Sigmoid colon (tissue), 7 donors: ENCODE measurements around the gene FXYD2. TPM values are rescaled to one million over a fixed set of nuclear protein-coding genes. Genes with fewer than 3 reads are reported as not detected.
"Not testable (repeated sequence)": the region's sequence is repeated elsewhere in the genome, so short reads cannot be mapped to it uniquely, and the experiment has no call there.

Source experiments
- DNase-seq: peaks from one replicate; pipeline ENCODE4 v3.0.0-alpha.2; 2019
- H3K27ac ChIP-seq, 4 donors: fragments of 200-600 bp; sonication (generic); one replicate each; pipeline ENCODE4 v1.5.1; 2016 to 2019; ENCODE audit warnings: mild to moderate bottlenecking in 1 of 4
- H3K27me3 ChIP-seq, 3 donors: fragments of 200-600 bp; sonication (generic); one replicate each; pipeline ENCODE4 v1.5.1; 2019; ENCODE audit warnings: mild to moderate bottlenecking in 1 of 3
- H3K36me3 ChIP-seq, 4 donors: fragments of 200-600 bp; sonication (generic); one replicate each; pipeline ENCODE4 v1.5.1; 2016 to 2019
- H3K4me1 ChIP-seq, 4 donors: fragments of 200-600 bp; sonication (generic); one replicate each; pipeline ENCODE4 v1.5.1; 2017 to 2019
- H3K4me3 ChIP-seq, 4 donors: fragments of 200-600 bp; sonication (generic); one replicate each; pipeline ENCODE4 v1.5.1; 2017 to 2019; ENCODE audit warnings: mild to moderate bottlenecking in 2 of 4, moderate library complexity in 1 of 4
- H3K9me3 ChIP-seq, 4 donors: fragments of 200-600 bp in 3 of 4; sonication (generic) in 3 of 4; one replicate each; pipeline versions ENCODE4 v1.5.1 to v1.6.1; 2013 to 2019
- CTCF ChIP-seq, 4 experiments: fragments of 450-650 bp in 3 of 4; fragments of 200-600 bp in 1 of 4; IDR thresholded peaks; one replicate each; pipeline ENCODE4 v1.5.1; 2016 to 2019; ENCODE audit warnings: antibody characterized with exemption in 4 of 4, mild to moderate bottlenecking in 3 of 4, moderate library complexity in 2 of 4
- EP300 ChIP-seq, 4 donors: sonication (generic); formaldehyde crosslinking; IDR thresholded peaks; one replicate each; pipeline ENCODE4 v1.6.1; 2017; ENCODE audit warnings: antibody characterized with exemption in 4 of 4
- POLR2A ChIP-seq, 2 donors: fragments of 450-650 bp; IDR thresholded peaks; one replicate each; pipeline ENCODE4 v1.6.1; 2016; ENCODE audit warnings: antibody characterized with exemption in 2 of 2, mild to moderate bottlenecking in 2 of 2, moderate library complexity in 2 of 2
- POLR2AphosphoS5 ChIP-seq, 4 donors: sonication (generic); formaldehyde crosslinking; IDR thresholded peaks; one replicate each; pipeline ENCODE4 v1.6.1; 2017; ENCODE audit warnings: antibody characterized with exemption in 4 of 4
- WGBS, 2 donors: extraction: QIAGEN DNeasy Blood & Tissue Kit; methylation state at CpG; one replicate each; pipeline ENCODE4 v1.1.7; 2013; 5-methylcytosine and 5-hydroxymethylcytosine counted together
- intact Hi-C: fragments of 100-400 bp; cut with DNase I; formaldehyde crosslinking; loops from one replicate; pipeline ENCODE4 v1.15.1; 2023
- polyA plus RNA-seq, 3 donors: library from polyadenylated mRNA; stranded (reverse); fragments of 200-250 nt; gene quantifications; one replicate each; pipeline ENCODE4 v1.2.3, GENCODE V29; 2013
- total RNA-seq, 4 donors: library from RNA; depleted of rRNA; stranded (reverse); fragments of >200 nt; gene quantifications; one replicate each; pipeline ENCODE4 v1.1.0, GENCODE V29; 2016
- donor health status: healthy with polysubstance abuse.
- donor health status: Bipolar disorder and iron deficiency.
- donor health status: healthy.

FXYD2 gene
- total and polyA plus RNA-seq, 7 donors = 3.2 to 6.6 (median 4.2) TPM; not detected in 1

GRCh38 chr11:117868815-117869561 is 44.4 kb upstream of the FXYD2 start:
- Histone ChIP-seq H3K27ac (peak overlapping the region in 3 of 4 donors; percentile 90 to 96 (median 94)), H3K4me3 (no peak overlapping the region), H3K36me3 (no peaks in the 10 kb centered on the region), H3K27me3 (no peaks in the 10 kb centered on the region), H3K9me3 (no peaks in the 10 kb centered on the region), H3K4me1 (peaks cover 2 to 86% (median 84%) of the 10 kb centered on the region in 4 donors)
- DNase-seq = no peak
- 84 to 86% methylated on average over 17 of the region's 17 CpGs for WGBS, 2 donors
- TF ChIP-seq CTCF (IDR thresholded peaks at IDR 0.05) = no peak
- TF ChIP-seq POLR2A (IDR thresholded peaks at IDR 0.05) = no peak
- no peak for TF ChIP-seq POLR2AphosphoS5 (IDR thresholded peaks at IDR 0.05)
- no peak for TF ChIP-seq EP300 (IDR thresholded peaks at IDR 0.05)
- intact Hi-C loops = no loop called here

- peaks cover 2 to 85% (median 81%) of the 10 kb centered on the region in 4 donors for H3K4me1 ChIP-seq
- no peaks in the 10 kb centered on the region for H3K27me3 ChIP-seq
- WGBS, 2 donors = 85 to 93% methylated on average over 11 of the region's 11 CpGs
- no peaks in the 10 kb centered on the region for H3K36me3 ChIP-seq
- intact Hi-C loops = no loop called here
- no peaks in the 10 kb centered on the region for H3K9me3 ChIP-seq
- no peak for DNase-seq
- peak overlapping the region in 3 of 4 donors; percentile 90 to 96 (median 94) for H3K27ac ChIP-seq
- no peak for TF ChIP-seq POLR2AphosphoS5 (IDR thresholded peaks at IDR 0.05)
- TF ChIP-seq POLR2A (IDR thresholded peaks at IDR 0.05) = no peak
- no peak for TF ChIP-seq CTCF (IDR thresholded peaks at IDR 0.05)
- TF ChIP-seq EP300 (IDR thresholded peaks at IDR 0.05) = no peak
- H3K4me3 ChIP-seq = no peak overlapping the region
These were observed 43.5 kb upstream of the FXYD2 start for GRCh38 chr11:117868088-117868487.

DNA sequence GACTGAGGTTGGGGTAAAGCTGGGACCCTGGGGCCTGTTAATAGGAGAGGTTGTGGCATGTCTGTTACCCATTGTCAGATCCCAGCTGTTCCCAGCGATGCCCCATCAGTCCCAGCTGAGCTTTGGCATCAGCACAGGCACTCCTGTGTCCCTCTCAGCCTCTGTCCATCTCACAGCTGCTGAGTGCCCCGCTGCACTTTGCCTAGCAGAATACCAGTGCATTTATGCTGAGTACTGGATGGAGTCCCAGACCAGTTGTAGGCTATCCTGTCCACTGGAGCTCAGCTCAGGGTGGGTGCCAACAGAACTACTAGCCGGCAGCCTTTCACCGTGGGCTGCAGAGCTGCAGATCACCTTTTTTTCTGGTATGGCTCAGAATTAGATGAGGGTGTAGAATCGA is 42.0 kb upstream of the FXYD2 start:
- Histone ChIP-seq H3K9me3 (no peaks in the 10 kb centered on the region), H3K27ac (peak overlapping the region in 3 of 4 donors; percentile 61 to 96 (median 94)), H3K4me1 (peaks cover 2 to 85% (median 81%) of the 10 kb centered on the region in 4 donors), H3K27me3 (no peaks in the 10 kb centered on the region), H3K36me3 (no peaks in the 10 kb centered on the region), H3K4me3 (no peak overlapping the region)
- WGBS, 2 donors = 85 to 88% methylated on average over 5 of the region's 5 CpGs
- TF ChIP-seq POLR2AphosphoS5 (IDR thresholded peaks at IDR 0.05) = no peak
- no peak for TF ChIP-seq CTCF (IDR thresholded peaks at IDR 0.05)
- no peak for TF ChIP-seq POLR2A (IDR thresholded peaks at IDR 0.05)
- no peak for TF ChIP-seq EP300 (IDR thresholded peaks at IDR 0.05)
- intact Hi-C loops = no loop called here
- DNase-seq = no peak

- intact Hi-C loops, H3K27me3 ChIP-seq, DNase-seq, H3K36me3 ChIP-seq, H3K9me3 ChIP-seq, H3K4me3 ChIP-seq: not testable (repeated sequence)
- peak overlapping the region in 3 of 4 donors; percentile 61 to 96 (median 94) for H3K27ac ChIP-seq
- H3K4me1 ChIP-seq = peaks cover 2 to 85% (median 81%) of the 10 kb centered on the region in 4 donors
- WGBS, 2 donors = 95 to 96% methylated on average over 13 of the region's 13 CpGs
These were observed 41.0 kb upstream of the FXYD2 start for GRCh38 chr11:117865546-117865945.

DNA sequence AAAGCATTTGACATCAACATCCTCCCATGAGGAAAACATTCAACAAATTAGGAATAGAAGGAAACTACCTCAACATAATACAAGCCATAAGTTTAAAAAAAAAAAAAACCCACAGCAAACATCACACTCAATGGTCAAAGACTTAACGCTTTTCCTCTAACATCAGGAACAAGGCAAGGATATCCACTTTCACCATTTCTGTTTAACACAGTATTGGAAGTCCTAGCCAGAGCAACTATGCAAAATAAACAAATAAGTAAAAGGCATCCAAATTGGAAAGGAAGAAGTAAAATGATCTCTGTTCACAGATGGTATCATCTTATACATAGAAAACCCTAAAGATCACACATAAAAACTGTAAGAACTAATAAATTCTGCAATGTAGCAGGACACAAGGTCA is 38.8 kb upstream of the FXYD2 start:
- Histone ChIP-seq H3K4me1 (peaks cover 0 to 82% (median 78%) of the 10 kb centered on the region in 4 donors), H3K4me3 (no peak overlapping the region), H3K27me3 (no peaks in the 10 kb centered on the region), H3K36me3 (no peaks in the 10 kb centered on the region), H3K27ac (peak overlapping the region in 2 of 4 donors; percentile 15 to 69), H3K9me3 (no peaks in the 10 kb centered on the region)
- TF ChIP-seq POLR2AphosphoS5 (IDR thresholded peaks at IDR 0.05) (no peak), POLR2A (IDR thresholded peaks at IDR 0.05) (no peak), EP300 (IDR thresholded peaks at IDR 0.05) (no peak), CTCF (IDR thresholded peaks at IDR 0.05) (no peak)
- WGBS, 2 donors = 85 to 89% methylated on average over 1 of the region's 1 CpG
- DNase-seq = no peak
- intact Hi-C loops = no loop called here
